ENCODE data around the gene KLHDC4. TPM values are rescaled to one million over a fixed set of nuclear protein-coding genes. Genes with fewer than 3 reads are reported as not detected.
"Not testable (repeated sequence)": the region's sequence is repeated elsewhere in the genome, so short reads cannot be mapped to it uniquely, and the experiment has no call there.

KLHDC4 gene
- polyA plus RNA-seq, 3 donors: 21.5 to 28.1 (median 22.8) TPM

- 94 to 95% (median 95%) methylated on average over 16 of the region's 16 CpGs for WGBS, 3 donors
- H3K27ac ChIP-seq (ENCODE audit: low read depth, low read length): no peak overlapping the region
Observed at GRCh38 chr16:87727346-87727745, 38.4 kb downstream of the KLHDC4 start.

- 96 to 97% (median 97%) methylated on average over 24 to 32 of the region's 40 CpGs for WGBS, 3 donors
- not testable (repeated sequence) for H3K27ac ChIP-seq (ENCODE audit: low read depth, low read length)
Observed at GRCh38 chr16:87726577-87726976, 39.2 kb downstream of the KLHDC4 start.

GRCh38 chr16:87725596-87726235 is 40.1 kb downstream of the KLHDC4 start:
- no peak overlapping the region for H3K27ac ChIP-seq (ENCODE audit: low read depth, low read length)
- 84 to 89% (median 85%) methylated on average over 26 to 28 of the region's 28 CpGs for WGBS, 3 donors

GRCh38 chr16:87724490-87725291 is 41.1 kb downstream of the KLHDC4 start:
- WGBS, 3 donors: 87 to 92% (median 90%) methylated on average over 19 of the region's 19 CpGs

GRCh38 chr16:87723226-87723623 is 42.6 kb downstream of the KLHDC4 start:
- WGBS, 3 donors: 43 to 61% (median 48%) methylated on average over 12 of the region's 12 CpGs
- H3K27ac ChIP-seq (ENCODE audit: low read depth, low read length): no peak overlapping the region

More at GRCh38 chr16:87724490-87725291, 41.1 kb downstream of the KLHDC4 start:
- no peak overlapping the region for H3K27ac ChIP-seq (ENCODE audit: low read depth, low read length)

GRCh38 chr16:87722590-87723225 is 43.1 kb downstream of the KLHDC4 start:
- WGBS, 3 donors: 90 to 96% (median 94%) methylated on average over 14 to 19 of the region's 19 CpGs
- no peak overlapping the region for H3K27ac ChIP-seq (ENCODE audit: low read depth, low read length)

GRCh38 chr16:87721622-87722585 is 43.9 kb downstream of the KLHDC4 start:
- WGBS, 3 donors: 83 to 86% (median 85%) methylated on average over 33 of the region's 33 CpGs
- H3K27ac ChIP-seq (ENCODE audit: low read depth, low read length): no peak overlapping the region

- WGBS, 3 donors: 96% methylated on average over 24 of the region's 24 CpGs
- no peak overlapping the region for H3K27ac ChIP-seq (ENCODE audit: low read depth, low read length)
Observed at GRCh38 chr16:87720446-87720845, 45.3 kb downstream of the KLHDC4 start.

GRCh38 chr16:87718831-87719230 is 47.0 kb downstream of the KLHDC4 start:
- H3K27ac ChIP-seq (ENCODE audit: low read depth, low read length): not testable (repeated sequence)
- WGBS, 3 donors: 93 to 99% (median 98%) methylated on average over 24 to 28 of the region's 28 CpGs

GRCh38 chr16:87715658-87716057 is 50.1 kb downstream of the KLHDC4 start:
- H3K27ac ChIP-seq (ENCODE audit: low read depth, low read length): no peak overlapping the region
- WGBS, 3 donors: 95 to 96% (median 96%) methylated on average over 12 of the region's 12 CpGs

GRCh38 chr16:87715231-87715630 is 50.6 kb downstream of the KLHDC4 start:
- no peak overlapping the region for H3K27ac ChIP-seq (ENCODE audit: low read depth, low read length)
- 95 to 97% (median 95%) methylated on average over 16 of the region's 16 CpGs for WGBS, 3 donors

GRCh38 chr16:87713451-87714229 is 52.1 kb downstream of the KLHDC4 start:
- 87 to 91% (median 87%) methylated on average over 19 of the region's 19 CpGs for WGBS, 3 donors
- H3K27ac ChIP-seq (ENCODE audit: low read depth, low read length): no peak overlapping the region

- no peak overlapping the region for H3K27ac ChIP-seq (ENCODE audit: low read depth, low read length)
- 90 to 92% (median 91%) methylated on average over 14 of the region's 14 CpGs for WGBS, 3 donors
Observed at GRCh38 chr16:87712184-87712762, 53.5 kb downstream of the KLHDC4 start.

- 93 to 95% (median 95%) methylated on average over 12 of the region's 12 CpGs for WGBS, 3 donors
- no peak overlapping the region for H3K27ac ChIP-seq (ENCODE audit: low read depth, low read length)
Observed at GRCh38 chr16:87710887-87711286, 54.9 kb downstream of the KLHDC4 start.

- no peak overlapping the region for H3K27ac ChIP-seq (ENCODE audit: low read depth, low read length)
- 95 to 96% (median 95%) methylated on average over 12 of the region's 12 CpGs for WGBS, 3 donors
Observed at GRCh38 chr16:87709677-87710076, 56.1 kb downstream of the KLHDC4 start.

GRCh38 chr16:87708881-87709638 is 56.7 kb downstream of the KLHDC4 start:
- no peak overlapping the region for H3K27ac ChIP-seq (ENCODE audit: low read depth, low read length)
- 92 to 95% (median 93%) methylated on average over 49 of the region's 49 CpGs for WGBS, 3 donors

All from adipose tissue (tissue), 3 donors.